Vagina (tissue), 2 donors: ENCODE data around the gene TMEM134. TPM values are rescaled to one million over a fixed set of nuclear protein-coding genes. Genes with fewer than 3 reads are reported as not detected.

ENCODE experiments used
- DNase-seq, 2 donors: peaks; one replicate each; pipeline ENCODE4 v3.0.0-alpha.2; 2017; ENCODE audit errors: extremely low spot score in 2 of 2
- H3K27ac ChIP-seq: fragments of 200-600 bp; sonication (generic); one replicate; pipeline ENCODE4 v1.5.1; 2019
- H3K27me3 ChIP-seq: fragments of 200-600 bp; sonication (generic); one replicate; pipeline ENCODE4 v1.5.1; 2019
- H3K36me3 ChIP-seq, 2 donors: fragments of 200-600 bp; sonication (generic); one replicate each; pipeline ENCODE4 v1.5.1; 2017 to 2019
- H3K4me1 ChIP-seq: fragments of 200-600 bp; sonication (generic); one replicate; pipeline ENCODE4 v1.5.1; 2019
- H3K4me3 ChIP-seq, 2 donors: fragments of 200-600 bp; sonication (generic); 1 replicate in 1 of 2; 2 replicates in 1 of 2; pipeline ENCODE4 v1.5.1; 2016 to 2019
- H3K9me3 ChIP-seq: fragments of 200-600 bp; sonication (generic); one replicate; pipeline ENCODE4 v1.5.1; 2019
- POLR2A ChIP-seq, 2 donors: fragments of 450-650 bp; IDR thresholded peaks; one replicate each; pipeline ENCODE4 v1.6.1; 2017; ENCODE audit warnings: antibody characterized with exemption in 2 of 2, mild to moderate bottlenecking in 2 of 2, moderate library complexity in 2 of 2
- POLR2AphosphoS5 ChIP-seq, 2 donors: sonication (generic); formaldehyde crosslinking; IDR thresholded peaks; one replicate each; pipeline ENCODE4 v1.9.0; 2017; ENCODE audit warnings: antibody characterized with exemption in 2 of 2, mild to moderate bottlenecking in 2 of 2, low read depth in 1 of 2; ENCODE audit not compliant: insufficient read depth in 1 of 2
- intact Hi-C: fragments of 100-400 bp; cut with DNase I; formaldehyde crosslinking; loops from one replicate; pipeline ENCODE4 v1.15.1; 2023
- total RNA-seq: library from RNA; depleted of rRNA; stranded (reverse); fragments of >200 nt; gene quantifications from one replicate; pipeline ENCODE4 v1.2.3, GENCODE V29; 2016
- TF ChIP-seq, protein P1 (sequence below), 3 experiments: fragments of 450-650 bp in 2 of 3; fragments of 200-600 bp in 1 of 3; sonication (generic) in 1 of 3; IDR thresholded peaks; one replicate each; pipeline ENCODE4 v1.5.1; 2017 to 2019; ENCODE audit warnings: antibody characterized with exemption in 3 of 3, mild to moderate bottlenecking in 2 of 3, moderate library complexity in 2 of 3

TMEM134 gene
- total RNA-seq, 1 donor from 2014 or later = 88.6 TPM

DNA sequence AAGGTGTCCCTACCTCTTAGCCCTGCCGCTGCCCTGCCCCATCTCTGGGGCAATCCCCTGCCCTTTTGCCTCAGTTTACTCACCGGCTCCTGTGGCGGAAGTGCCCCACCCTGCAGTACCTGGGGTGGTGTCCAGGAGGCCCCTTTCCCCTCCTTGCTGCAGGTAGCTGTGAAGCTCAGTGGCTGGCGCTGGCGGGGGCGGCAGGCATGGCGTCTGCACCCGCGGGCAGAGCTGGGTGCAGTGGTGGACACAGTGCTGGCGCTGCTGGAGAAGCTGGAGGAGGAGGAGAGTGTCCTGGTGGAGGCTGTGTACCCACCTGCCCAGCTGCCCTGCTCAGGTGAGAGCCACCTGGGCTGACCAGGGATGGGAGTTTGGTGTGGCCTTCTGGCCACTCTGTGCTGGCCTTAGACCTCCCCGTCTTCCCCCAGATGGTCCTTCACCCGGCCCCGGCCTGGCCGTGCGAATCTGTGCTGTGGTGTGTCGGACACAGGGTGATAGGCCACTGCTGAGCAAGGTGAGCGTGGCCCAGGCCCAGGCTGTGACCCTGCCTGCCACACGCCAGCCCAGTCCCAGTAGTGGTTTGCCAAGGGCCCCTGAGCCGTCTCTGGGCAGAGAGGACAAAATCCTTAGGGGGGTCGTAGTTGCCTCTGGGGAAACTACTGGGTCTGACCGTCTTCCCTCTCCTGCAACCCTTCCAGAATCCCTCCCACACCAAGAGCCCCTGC is 49.6 kb downstream of the TMEM134 start:
- DNase-seq = no peak
- intact Hi-C loops = loop anchor here (5.0 kb wide), 1 partner anchor 48 kb away; the partner anchor contains the start of gene TMEM134
- no peaks in the 10 kb centered on the region for H3K36me3 ChIP-seq
- no peaks in the 10 kb centered on the region for H3K9me3 ChIP-seq
- no peak overlapping the region for H3K4me3 ChIP-seq
- peaks cover 62% of the 10 kb centered on the region for H3K4me1 ChIP-seq
- no peak overlapping the region for H3K27ac ChIP-seq
- H3K27me3 ChIP-seq = peaks cover 5% of the 10 kb centered on the region
- TF ChIP-seq POLR2A (IDR thresholded peaks at IDR 0.05) (no peak), POLR2AphosphoS5 (IDR thresholded peaks at IDR 0.05; ENCODE audit: insufficient read depth in 1 of 2, low read depth in 1 of 2) (no peak)
- TF ChIP-seq, protein P1, sequence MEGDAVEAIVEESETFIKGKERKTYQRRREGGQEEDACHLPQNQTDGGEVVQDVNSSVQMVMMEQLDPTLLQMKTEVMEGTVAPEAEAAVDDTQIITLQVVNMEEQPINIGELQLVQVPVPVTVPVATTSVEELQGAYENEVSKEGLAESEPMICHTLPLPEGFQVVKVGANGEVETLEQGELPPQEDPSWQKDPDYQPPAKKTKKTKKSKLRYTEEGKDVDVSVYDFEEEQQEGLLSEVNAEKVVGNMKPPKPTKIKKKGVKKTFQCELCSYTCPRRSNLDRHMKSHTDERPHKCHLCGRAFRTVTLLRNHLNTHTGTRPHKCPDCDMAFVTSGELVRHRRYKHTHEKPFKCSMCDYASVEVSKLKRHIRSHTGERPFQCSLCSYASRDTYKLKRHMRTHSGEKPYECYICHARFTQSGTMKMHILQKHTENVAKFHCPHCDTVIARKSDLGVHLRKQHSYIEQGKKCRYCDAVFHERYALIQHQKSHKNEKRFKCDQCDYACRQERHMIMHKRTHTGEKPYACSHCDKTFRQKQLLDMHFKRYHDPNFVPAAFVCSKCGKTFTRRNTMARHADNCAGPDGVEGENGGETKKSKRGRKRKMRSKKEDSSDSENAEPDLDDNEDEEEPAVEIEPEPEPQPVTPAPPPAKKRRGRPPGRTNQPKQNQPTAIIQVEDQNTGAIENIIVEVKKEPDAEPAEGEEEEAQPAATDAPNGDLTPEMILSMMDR (IDR thresholded peaks at IDR 0.05) = no peak

DNA sequence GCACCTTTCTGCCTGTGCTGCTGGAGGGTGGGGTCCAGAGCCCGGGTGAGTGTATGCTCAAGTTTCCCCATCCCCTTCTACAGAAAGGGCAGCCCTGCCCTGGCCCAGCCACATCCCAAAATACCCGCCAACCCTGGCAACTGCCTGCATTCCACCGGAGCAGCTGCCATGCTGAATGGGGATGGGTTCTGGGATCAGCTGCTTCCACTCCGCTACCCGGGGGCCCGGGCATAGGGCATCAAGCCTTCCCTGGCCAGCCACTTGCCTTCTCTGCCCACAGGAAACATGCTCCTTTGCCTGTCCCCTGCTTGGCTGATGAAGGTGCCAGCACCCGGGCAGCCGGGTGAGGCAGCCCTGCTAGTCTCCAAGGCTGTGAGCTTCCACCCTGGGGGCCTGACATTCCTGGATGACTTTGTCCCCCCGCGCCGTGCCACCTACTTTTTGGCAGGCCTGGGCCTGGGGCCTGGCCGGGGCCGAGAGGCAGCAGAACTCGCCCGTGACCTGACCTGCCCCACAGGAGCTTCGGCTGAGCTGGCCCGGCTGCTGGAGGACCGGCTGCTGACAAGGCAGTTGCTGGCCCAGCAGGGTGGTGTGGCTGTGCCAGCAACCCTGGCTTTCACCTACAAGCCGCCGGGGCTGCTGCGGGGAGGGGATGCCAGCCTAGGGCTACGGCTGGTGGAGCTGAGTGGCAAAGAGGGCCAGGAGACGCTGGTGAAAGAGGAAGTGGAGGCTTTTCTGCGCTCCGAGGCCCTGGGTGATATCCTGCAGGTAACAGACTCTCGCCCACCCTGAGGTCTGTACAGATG is 50.4 kb downstream of the TMEM134 start:
- no peak overlapping the region for H3K27ac ChIP-seq
- TF ChIP-seq, protein P1 (IDR thresholded peaks at IDR 0.05) = no peak
- intact Hi-C loops = no loop called here

DNA sequence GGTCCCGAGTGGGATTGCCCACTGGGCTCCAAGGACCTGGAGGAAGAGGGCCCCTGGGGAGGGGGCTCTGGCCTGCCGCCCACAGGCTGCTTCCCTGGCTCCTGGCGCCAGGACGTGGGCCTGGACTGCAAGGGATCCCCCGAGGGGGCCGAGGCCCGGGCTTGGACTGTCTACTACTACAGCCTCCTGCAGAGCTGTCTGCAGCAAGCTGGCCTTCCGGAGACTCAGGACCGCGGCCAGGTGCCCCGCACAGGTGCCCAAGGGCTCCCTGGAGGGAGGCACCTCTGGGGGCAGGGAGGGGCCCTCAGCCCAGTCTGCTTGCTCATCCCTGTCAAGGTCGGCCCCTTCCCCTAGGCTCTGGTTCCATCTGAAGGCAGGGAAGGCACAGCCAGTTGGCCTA is 51.6 kb downstream of the TMEM134 start:
- intact Hi-C loops = no loop called here
- no peak for DNase-seq
- H3K4me3 ChIP-seq = no peak overlapping the region
- H3K9me3 ChIP-seq = no peaks in the 10 kb centered on the region
- TF ChIP-seq POLR2AphosphoS5 (IDR thresholded peaks at IDR 0.05; ENCODE audit: insufficient read depth in 1 of 2, low read depth in 1 of 2) (no peak), POLR2A (IDR thresholded peaks at IDR 0.05) (no peak)
- TF ChIP-seq, protein P1 (IDR thresholded peaks at IDR 0.05) = no peak
- H3K27me3 ChIP-seq = peaks cover 5% of the 10 kb centered on the region
- H3K36me3 ChIP-seq = no peaks in the 10 kb centered on the region
- H3K4me1 ChIP-seq = peaks cover 62% of the 10 kb centered on the region
- H3K27ac ChIP-seq = peak overlapping the region; percentile 27

More for the DNA sequence above, 50.4 kb downstream of the TMEM134 start:
- H3K36me3 ChIP-seq = no peaks in the 10 kb centered on the region
- DNase-seq = no peak
- H3K4me3 ChIP-seq = no peak overlapping the region
- peaks cover 62% of the 10 kb centered on the region for H3K4me1 ChIP-seq
- H3K27me3 ChIP-seq = peaks cover 5% of the 10 kb centered on the region
- no peaks in the 10 kb centered on the region for H3K9me3 ChIP-seq

DNA sequence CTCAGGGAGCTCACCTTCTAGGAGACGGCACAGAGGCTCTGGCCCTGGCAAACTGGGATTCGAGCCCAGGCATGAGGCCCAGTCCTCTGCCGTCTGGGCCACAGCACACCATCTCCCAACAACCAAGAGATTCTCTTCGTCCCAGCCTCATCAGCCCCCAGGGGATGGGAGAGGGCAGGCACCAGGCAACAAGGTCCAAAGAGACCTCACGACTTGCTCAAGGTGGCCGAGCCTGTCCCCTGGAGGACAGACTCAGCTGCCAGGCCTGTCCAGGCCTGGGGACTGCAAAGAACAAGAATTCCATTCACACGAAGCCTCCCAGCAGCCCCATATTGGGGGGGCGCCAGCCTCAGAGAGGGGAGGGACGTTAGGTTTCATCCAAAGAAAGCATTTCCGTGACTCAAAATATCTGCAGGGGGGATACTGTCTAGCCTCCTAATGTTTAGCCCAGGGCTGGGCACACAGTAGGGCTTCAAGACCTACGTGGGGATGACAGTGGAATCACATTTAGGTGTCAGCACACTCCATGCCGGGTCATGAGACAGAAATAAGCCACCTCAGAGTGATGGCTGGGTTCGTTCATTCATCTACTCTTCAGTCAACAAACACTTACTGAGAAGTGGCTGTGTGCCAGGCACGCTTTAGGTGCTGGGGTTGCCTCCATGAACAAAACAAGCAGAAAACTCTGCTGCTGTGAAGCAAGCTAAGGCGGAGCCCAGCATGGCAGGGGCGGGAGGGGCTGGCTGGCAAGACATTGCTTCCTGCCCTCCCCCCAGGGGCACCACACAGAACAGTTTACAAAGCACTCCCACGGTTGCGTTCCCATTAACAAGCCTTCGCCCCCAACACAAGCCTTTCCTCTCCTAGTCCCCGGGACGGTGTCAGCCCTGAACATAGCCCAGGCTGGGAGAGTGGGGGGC is 52.4 kb downstream of the TMEM134 start:
- TF ChIP-seq POLR2A (IDR thresholded peaks at IDR 0.05) (no peak), POLR2AphosphoS5 (IDR thresholded peaks at IDR 0.05; ENCODE audit: insufficient read depth in 1 of 2, low read depth in 1 of 2) (no peak)
- TF ChIP-seq, protein P1 (IDR thresholded peaks at IDR 0.05) = no peak
- Histone ChIP-seq H3K9me3 (no peaks in the 10 kb centered on the region), H3K4me1 (peaks cover 62% of the 10 kb centered on the region), H3K36me3 (no peaks in the 10 kb centered on the region), H3K27me3 (peaks cover 5% of the 10 kb centered on the region), H3K4me3 (no peak overlapping the region), H3K27ac (peak overlapping the region; percentile 33)
- DNase-seq = no peak
- intact Hi-C loops = no loop called here
